GM18502 (cell line): ENCODE data around the gene UCK2.

Source experiments
- ATAC-seq: cut with Tn5 transposase; IDR thresholded peaks from one replicate; pipeline ENCODE4 v1.9.1; 2021; ENCODE audit warnings: mild to moderate bottlenecking; ENCODE audit not compliant: unreplicated experiment, poor library complexity

The UCK2 gene

GRCh38 chr1:165854101-165854845, 26.9 kb downstream of the UCK2 start:
- no peak for ATAC-seq

- ATAC-seq: no peak
Measured at GRCh38 chr1:165855010-165855838, 27.8 kb downstream of the UCK2 start.

- no peak for ATAC-seq
Measured at GRCh38 chr1:165856021-165856420, 28.6 kb downstream of the UCK2 start.

- ATAC-seq: no peak
Measured at GRCh38 chr1:165856606-165857005, 29.2 kb downstream of the UCK2 start.

- ATAC-seq: peak; percentile 67
Measured at GRCh38 chr1:165857046-165857801, 29.8 kb downstream of the UCK2 start.

- no peak for ATAC-seq
Measured at GRCh38 chr1:165858364-165858823, 31.0 kb downstream of the UCK2 start.

GRCh38 chr1:165858967-165859845, 31.8 kb downstream of the UCK2 start:
- no peak for ATAC-seq

GRCh38 chr1:165860065-165860464, 32.7 kb downstream of the UCK2 start:
- no peak for ATAC-seq

GRCh38 chr1:165861911-165862310, 34.5 kb downstream of the UCK2 start:
- no peak for ATAC-seq

- no peak for ATAC-seq
Measured at GRCh38 chr1:165862448-165862847, 35.0 kb downstream of the UCK2 start.

GRCh38 chr1:165863346-165863745, 35.9 kb downstream of the UCK2 start:
- ATAC-seq: no peak

GRCh38 chr1:165865633-165866340, 38.4 kb downstream of the UCK2 start:
- no peak for ATAC-seq

- ATAC-seq: no peak
Measured at GRCh38 chr1:165869343-165869742, 41.9 kb downstream of the UCK2 start.

- ATAC-seq: peak; percentile 87
Measured at GRCh38 chr1:165871311-165872067, 44.1 kb downstream of the UCK2 start.

- ATAC-seq: no peak
Measured at GRCh38 chr1:165873481-165873880, 46.1 kb downstream of the UCK2 start.

- ATAC-seq: no peak
Measured at GRCh38 chr1:165874643-165875042, 47.2 kb downstream of the UCK2 start.

GRCh38 chr1:165875171-165875570, 47.8 kb downstream of the UCK2 start:
- ATAC-seq: peak; percentile 44

GRCh38 chr1:165875604-165876003, 48.2 kb downstream of the UCK2 start:
- no peak for ATAC-seq
